NCI-H2107 (cell line): ENCODE data around the gene ALS2CL.
"Not testable (repeated sequence)": the region's sequence is repeated elsewhere in the genome, so short reads cannot be mapped to it uniquely, and the experiment has no call there.

Experiments used
- DNase-seq: peaks from one replicate; lab custom pipeline; 2025; lab: John Stamatoyannopoulos, UW

ALS2CL gene

GRCh38 chr3:46715507-46716175 lies 22.2 kb upstream of the ALS2CL start:
- no peak for DNase-seq

- DNase-seq = no peak
Observed at GRCh38 chr3:46714728-46715506, 21.4 kb upstream of the ALS2CL start.

- DNase-seq = no peak
Observed at GRCh38 chr3:46713898-46714552, 20.5 kb upstream of the ALS2CL start.

- no peak for DNase-seq
Observed at GRCh38 chr3:46713050-46713897, 19.8 kb upstream of the ALS2CL start.

GRCh38 chr3:46712191-46713049 lies 18.9 kb upstream of the ALS2CL start:
- DNase-seq = no peak

- no peak for DNase-seq
Observed at GRCh38 chr3:46711760-46712159, 18.3 kb upstream of the ALS2CL start.

- DNase-seq = no peak
Observed at GRCh38 chr3:46711305-46711704, 17.8 kb upstream of the ALS2CL start.

- no peak for DNase-seq
Observed at GRCh38 chr3:46710671-46711295, 17.3 kb upstream of the ALS2CL start.

GRCh38 chr3:46710229-46710628 lies 16.8 kb upstream of the ALS2CL start:
- no peak for DNase-seq

GRCh38 chr3:46709721-46710120 lies 16.2 kb upstream of the ALS2CL start:
- no peak for DNase-seq

- DNase-seq = no peak
Observed at GRCh38 chr3:46709157-46709654, 15.7 kb upstream of the ALS2CL start.

- DNase-seq = no peak
Observed at GRCh38 chr3:46708401-46709156, 15.1 kb upstream of the ALS2CL start.

- no peak for DNase-seq
Observed at GRCh38 chr3:46707601-46708011, 14.1 kb upstream of the ALS2CL start.

GRCh38 chr3:46706771-46707582 lies 13.5 kb upstream of the ALS2CL start:
- no peak for DNase-seq

GRCh38 chr3:46705751-46706552 lies 12.5 kb upstream of the ALS2CL start:
- no peak for DNase-seq

GRCh38 chr3:46705022-46705530 lies 11.6 kb upstream of the ALS2CL start:
- no peak for DNase-seq

- DNase-seq = not testable (repeated sequence)
Observed at GRCh38 chr3:46704346-46704745, 10.9 kb upstream of the ALS2CL start.

GRCh38 chr3:46703013-46703520 lies 9.6 kb upstream of the ALS2CL start:
- DNase-seq = no peak
